Muscle layer of duodenum (tissue), 2 donors: ENCODE measurements around the gene INPP4B.

Source experiments
- H3K27ac ChIP-seq: one replicate; pipeline ENCODE4 v1.7.0; 2013; ENCODE audit warnings: mild to moderate bottlenecking, low read length
- H3K27me3 ChIP-seq: one replicate; pipeline ENCODE4 v1.7.0; 2013; ENCODE audit warnings: low read depth, mild to moderate bottlenecking, control low read depth, low read length
- H3K36me3 ChIP-seq, 2 donors: one replicate each; pipeline ENCODE4 v1.7.0; 2013; ENCODE audit warnings: low read length in 2 of 2, control low read depth in 1 of 2, mild to moderate bottlenecking in 1 of 2; ENCODE audit not compliant: insufficient read depth in 2 of 2, control insufficient read depth in 1 of 2
- H3K4me1 ChIP-seq, 2 donors: one replicate each; pipeline ENCODE4 v1.7.0; 2013; ENCODE audit warnings: low read length in 2 of 2, mild to moderate bottlenecking in 2 of 2, control low read depth in 1 of 2, moderate library complexity in 1 of 2; ENCODE audit not compliant: insufficient read depth in 2 of 2, control insufficient read depth in 1 of 2
- H3K4me3 ChIP-seq, 2 donors: one replicate each; pipeline ENCODE4 v1.7.0; 2013; ENCODE audit warnings: low read length in 2 of 2, low read depth in 1 of 2, mild to moderate bottlenecking in 1 of 2
- H3K9me3 ChIP-seq, 2 donors: one replicate each; pipeline ENCODE4 v1.7.0; 2013; ENCODE audit warnings: low read length in 2 of 2, control low read depth in 1 of 2, mild to moderate bottlenecking in 1 of 2; ENCODE audit not compliant: control insufficient read depth in 1 of 2
- donor health status: healthy.

Gene INPP4B

GRCh38 chr4:142203505-142203904, 642.6 kb downstream of the INPP4B start:
- Histone ChIP-seq H3K9me3 (no peaks in the 10 kb centered on the region), H3K4me3 (no peak overlapping the region), H3K27ac (no peak overlapping the region), H3K27me3 (no peaks in the 10 kb centered on the region), H3K4me1 (peaks cover 0 to 4% of the 10 kb centered on the region in 2 donors), H3K36me3 (no peaks in the 10 kb centered on the region)

DNA sequence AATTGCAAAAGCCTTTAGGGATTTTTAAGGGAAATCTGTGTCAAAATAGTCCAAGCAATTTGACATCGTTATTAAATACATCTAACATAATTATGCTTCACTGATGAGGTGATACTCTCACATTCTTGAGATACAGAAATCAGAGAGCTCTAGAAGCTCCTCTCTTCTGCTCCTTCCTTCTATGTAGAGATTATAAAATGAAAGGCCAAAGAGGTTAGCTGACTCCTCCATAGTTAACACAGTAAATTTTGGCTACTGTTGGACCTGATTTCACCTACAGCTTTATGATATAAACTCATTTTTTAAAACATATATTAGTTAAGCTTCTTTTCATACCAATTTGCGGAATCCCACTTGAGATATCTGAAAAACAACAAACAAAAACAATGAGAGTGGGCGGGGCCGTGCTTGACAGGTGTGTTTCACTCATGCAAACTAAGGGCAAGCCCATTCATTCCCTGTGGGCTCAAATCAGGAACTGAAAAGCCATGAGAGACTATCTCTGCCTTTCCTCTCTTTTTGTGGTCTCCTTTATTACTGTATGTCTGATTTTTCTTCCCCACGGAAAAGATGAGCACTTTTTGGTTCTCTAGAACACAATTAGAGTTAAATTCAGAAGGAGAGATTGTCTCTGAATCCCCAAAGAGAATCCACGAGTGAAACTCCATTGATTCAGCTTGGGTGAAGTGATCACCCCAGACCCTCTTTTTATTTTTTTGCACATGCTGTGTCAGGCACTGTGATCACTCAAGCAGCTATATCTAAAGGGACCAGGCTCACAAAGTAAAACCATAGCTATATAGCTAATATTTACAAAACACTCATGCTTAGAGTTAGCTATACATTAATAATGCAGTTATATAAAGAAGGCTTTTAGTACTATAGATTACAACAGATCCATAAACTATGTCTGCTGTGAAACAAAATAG, 643.4 kb downstream of the INPP4B start:
- Histone ChIP-seq H3K4me3 (no peak overlapping the region), H3K27ac (no peak overlapping the region), H3K27me3 (no peaks in the 10 kb centered on the region), H3K36me3 (no peaks in the 10 kb centered on the region), H3K9me3 (no peaks in the 10 kb centered on the region), H3K4me1 (peaks cover 0 to 4% of the 10 kb centered on the region in 2 donors)

- H3K27ac ChIP-seq: no peak overlapping the region
- H3K4me1 ChIP-seq: peaks cover 0 to 4% of the 10 kb centered on the region in 2 donors
- no peak overlapping the region for H3K4me3 ChIP-seq
- no peaks in the 10 kb centered on the region for H3K36me3 ChIP-seq
- no peaks in the 10 kb centered on the region for H3K27me3 ChIP-seq
- H3K9me3 ChIP-seq: no peaks in the 10 kb centered on the region
These were observed 645.1 kb downstream of the INPP4B start for GRCh38 chr4:142201041-142201440.

DNA sequence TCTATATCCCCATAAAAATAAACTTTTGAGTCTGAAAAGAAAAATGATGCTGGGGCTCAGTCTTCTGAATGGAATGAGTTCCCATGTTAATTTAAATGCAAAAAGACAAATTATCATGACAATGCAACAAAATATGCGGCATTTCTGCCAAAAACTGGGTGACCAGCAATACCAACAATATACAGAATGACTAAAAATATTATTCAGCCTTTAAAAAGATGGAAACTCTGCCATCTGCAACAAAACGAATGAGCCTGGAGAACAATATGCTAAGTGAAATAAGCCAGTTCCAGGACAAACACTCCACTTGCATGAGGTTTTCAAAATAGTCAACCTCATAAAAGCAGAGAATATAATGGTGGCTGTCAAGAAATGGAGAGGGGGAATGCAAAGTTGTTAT, 651.2 kb downstream of the INPP4B start:
- no peak overlapping the region for H3K4me3 ChIP-seq
- no peaks in the 10 kb centered on the region for H3K27me3 ChIP-seq
- H3K9me3 ChIP-seq: no peaks in the 10 kb centered on the region
- peaks cover 0 to 6% of the 10 kb centered on the region in 2 donors for H3K36me3 ChIP-seq
- no peak overlapping the region for H3K27ac ChIP-seq
- H3K4me1 ChIP-seq: no peaks in the 10 kb centered on the region

GRCh38 chr4:142191901-142192300, 654.2 kb downstream of the INPP4B start:
- no peaks in the 10 kb centered on the region for H3K27me3 ChIP-seq
- peaks cover 0 to 6% of the 10 kb centered on the region in 2 donors for H3K36me3 ChIP-seq
- no peak overlapping the region for H3K27ac ChIP-seq
- H3K4me1 ChIP-seq: no peaks in the 10 kb centered on the region
- no peaks in the 10 kb centered on the region for H3K9me3 ChIP-seq
- H3K4me3 ChIP-seq: no peak overlapping the region

DNA sequence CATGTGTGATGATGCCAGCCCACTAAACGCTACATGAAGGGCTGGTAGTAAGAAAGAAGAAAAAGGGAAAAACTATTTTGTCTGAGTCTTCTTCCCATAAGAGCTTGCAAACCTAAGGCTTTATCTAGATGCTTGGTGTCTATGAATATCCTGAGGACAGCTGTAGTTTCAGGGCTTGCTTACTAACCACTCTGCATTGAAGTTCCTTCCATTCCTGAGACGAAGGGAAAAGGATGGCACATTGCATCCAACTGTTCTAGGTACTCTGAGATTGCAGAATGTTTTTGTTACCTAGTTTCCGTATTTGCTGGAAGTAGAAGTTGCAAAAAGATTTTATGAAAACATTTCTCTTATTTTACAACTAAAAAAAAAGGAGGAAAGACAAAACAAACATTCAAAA, 665.1 kb downstream of the INPP4B start:
- Histone ChIP-seq H3K9me3 (no peaks in the 10 kb centered on the region), H3K36me3 (no peaks in the 10 kb centered on the region), H3K4me3 (no peak overlapping the region), H3K27ac (no peak overlapping the region), H3K4me1 (no peaks in the 10 kb centered on the region), H3K27me3 (no peaks in the 10 kb centered on the region)

DNA sequence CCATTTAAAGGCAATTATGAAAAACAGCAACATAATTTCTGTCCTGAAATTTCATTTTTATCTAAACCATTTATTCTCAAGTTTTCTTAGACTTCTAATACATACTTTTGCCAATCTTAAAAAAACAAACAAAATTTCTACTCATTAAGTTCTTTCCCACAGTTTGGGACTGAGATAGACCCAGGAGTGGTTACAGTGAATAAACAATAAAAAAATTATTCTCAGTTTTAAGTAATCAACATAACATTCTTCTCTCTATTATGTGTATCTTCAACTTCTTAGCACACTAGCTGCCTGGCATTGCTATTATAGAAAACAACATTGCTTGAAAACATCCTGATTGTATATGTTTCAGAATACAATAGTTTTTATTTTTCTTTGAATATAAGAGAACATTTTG, 676.9 kb downstream of the INPP4B start:
- H3K27ac ChIP-seq: no peak overlapping the region
- no peaks in the 10 kb centered on the region for H3K27me3 ChIP-seq
- H3K4me1 ChIP-seq: no peaks in the 10 kb centered on the region
- no peaks in the 10 kb centered on the region for H3K9me3 ChIP-seq
- no peak overlapping the region for H3K4me3 ChIP-seq
- peaks cover 0 to 10% of the 10 kb centered on the region in 2 donors for H3K36me3 ChIP-seq

DNA sequence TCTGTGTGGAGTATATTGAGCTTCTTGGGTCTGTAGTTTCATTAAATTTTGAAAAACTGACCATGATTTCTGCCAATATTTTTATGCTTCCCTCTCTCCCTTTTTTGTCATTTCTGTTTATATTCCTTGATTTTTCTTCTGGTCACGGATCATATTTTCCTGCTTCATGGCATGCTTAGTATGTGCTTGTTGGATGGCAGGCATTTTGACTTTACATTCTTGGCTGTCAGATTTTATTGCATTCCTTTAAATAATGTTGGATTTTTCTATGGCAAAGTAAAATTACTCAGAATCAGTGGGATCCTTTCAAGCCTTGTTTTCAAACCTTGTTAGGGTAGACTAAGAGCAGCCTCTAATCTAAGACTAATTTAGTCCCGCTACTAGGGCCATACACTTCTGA, 677.9 kb downstream of the INPP4B start:
- Histone ChIP-seq H3K4me3 (no peak overlapping the region), H3K27me3 (no peaks in the 10 kb centered on the region), H3K4me1 (no peaks in the 10 kb centered on the region), H3K27ac (no peak overlapping the region), H3K9me3 (no peaks in the 10 kb centered on the region), H3K36me3 (peaks cover 0 to 5% of the 10 kb centered on the region in 2 donors)

GRCh38 chr4:142164767-142165500, 681.2 kb downstream of the INPP4B start:
- Histone ChIP-seq H3K27ac (no peak overlapping the region), H3K9me3 (no peaks in the 10 kb centered on the region), H3K4me3 (no peak overlapping the region), H3K4me1 (no peaks in the 10 kb centered on the region), H3K36me3 (peaks cover 0 to 4% of the 10 kb centered on the region in 2 donors), H3K27me3 (no peaks in the 10 kb centered on the region)

- no peak overlapping the region for H3K27ac ChIP-seq
- H3K27me3 ChIP-seq: no peaks in the 10 kb centered on the region
- no peaks in the 10 kb centered on the region for H3K9me3 ChIP-seq
- H3K4me3 ChIP-seq: no peak overlapping the region
- H3K4me1 ChIP-seq: no peaks in the 10 kb centered on the region
- peaks cover 0 to 4% of the 10 kb centered on the region in 2 donors for H3K36me3 ChIP-seq
These were observed 685.0 kb downstream of the INPP4B start for GRCh38 chr4:142161086-142161485.

- Histone ChIP-seq H3K4me3 (no peak overlapping the region), H3K9me3 (no peaks in the 10 kb centered on the region), H3K27me3 (no peaks in the 10 kb centered on the region), H3K27ac (no peak overlapping the region), H3K4me1 (no peaks in the 10 kb centered on the region), H3K36me3 (peaks cover 0 to 4% of the 10 kb centered on the region in 2 donors)
These were observed 685.6 kb downstream of the INPP4B start for GRCh38 chr4:142160509-142160908.
